Small intestine (tissue), 7 donors: ENCODE measurements around the gene FOXL3. TPM values are rescaled to one million over a fixed set of nuclear protein-coding genes. Genes with fewer than 3 reads are reported as not detected.

Experiments used
- DNase-seq, 2 donors: peaks; one replicate each; pipeline versions ENCODE4 v3.0.0 to v3.0.0-alpha.2; 2013
- FAIRE-seq: peaks from 2 replicates; lab custom pipeline; 2012; peaks lifted over from hg19 to GRCh38; lab: Jason Lieb, UNC
- H3K27ac ChIP-seq, 3 donors: one replicate each; pipeline ENCODE4 v1.5.1; 2013; ENCODE audit warnings: low read length in 2 of 3, mild to moderate bottlenecking in 2 of 3, control low read depth in 1 of 3, inconsistent platforms in 1 of 3, low read depth in 1 of 3, moderate library complexity in 1 of 3
- H3K27me3 ChIP-seq, 3 donors: one replicate each; pipeline ENCODE4 v1.6.1; 2013; ENCODE audit warnings: low read length in 3 of 3, inconsistent platforms in 1 of 3; ENCODE audit not compliant: control insufficient read depth in 3 of 3, insufficient read depth in 3 of 3
- H3K36me3 ChIP-seq, 3 donors: one replicate each; pipeline ENCODE4 v1.6.1; 2013; ENCODE audit warnings: low read length in 3 of 3, inconsistent platforms in 1 of 3, low read depth in 1 of 3, mild to moderate bottlenecking in 1 of 3, moderate library complexity in 1 of 3; ENCODE audit not compliant: control insufficient read depth in 3 of 3, insufficient read depth in 2 of 3
- H3K4me1 ChIP-seq, 3 donors: one replicate each; pipeline ENCODE4 v1.6.1; 2013; ENCODE audit warnings: low read length in 2 of 3, inconsistent platforms in 1 of 3, low read depth in 1 of 3, mild to moderate bottlenecking in 1 of 3, moderate library complexity in 1 of 3; ENCODE audit not compliant: control insufficient read depth in 3 of 3, insufficient read depth in 2 of 3
- H3K4me3 ChIP-seq, 3 donors: one replicate each; pipeline ENCODE4 v1.5.1; 2013; ENCODE audit warnings: low read length in 3 of 3, control low read depth in 1 of 3, inconsistent platforms in 1 of 3, low read depth in 1 of 3, mild to moderate bottlenecking in 1 of 3, moderate library complexity in 1 of 3
- H3K9me3 ChIP-seq, 2 donors: one replicate each; pipeline ENCODE4 v1.6.1; 2013; ENCODE audit warnings: low read depth in 1 of 2, low read length in 1 of 2; ENCODE audit not compliant: control insufficient read depth in 2 of 2, insufficient read depth in 1 of 2
- WGBS, 3 donors: extraction: QIAGEN DNeasy Blood & Tissue Kit; methylation state at CpG; one replicate each; pipeline ENCODE4 v1.1.7; 2013; 5-methylcytosine and 5-hydroxymethylcytosine counted together
- polyA plus RNA-seq, 4 donors: library from polyadenylated mRNA; stranded (reverse) in 3 of 4; unstranded in 1 of 4; fragments of 200-250 nt in 3 of 4; fragments of 120-200 nt in 1 of 4; gene quantifications; one replicate each; pipeline versions ENCODE4 v1.2.1 to v1.2.3, GENCODE V29; 2013
- donor health status: healthy with polysubstance abuse.
- donor health status: control.
- donor health status: control.
- donor health status: Bipolar disorder and iron deficiency.
- donor health status: healthy.

FOXL3 gene
- polyA plus RNA-seq, 4 donors = 1.7 TPM; not detected in 3

DNA sequence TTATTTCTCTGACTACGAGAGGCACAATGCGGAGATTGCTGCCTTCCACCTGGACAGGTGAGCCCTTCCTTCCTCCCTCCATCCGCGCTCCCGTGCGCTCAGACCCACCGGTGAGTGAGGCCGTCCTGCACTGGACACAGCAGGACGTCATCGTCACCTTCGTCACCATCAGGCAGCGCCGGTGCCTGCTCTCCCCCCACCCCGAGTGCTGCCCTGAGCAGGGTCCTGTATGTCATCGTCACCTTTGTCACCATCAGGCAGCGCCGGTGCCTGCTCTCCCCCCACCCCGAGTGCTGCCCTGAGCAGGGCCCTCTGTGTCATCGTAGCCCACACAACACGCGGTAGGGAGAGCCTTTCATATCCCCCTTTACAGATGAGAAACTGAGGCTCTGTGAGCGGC is 43.5 kb upstream of the FOXL3 start:
- no peaks in the 10 kb centered on the region for H3K9me3 ChIP-seq
- no peaks in the 10 kb centered on the region for H3K27me3 ChIP-seq
- peak overlapping the region in 1 of 3 donors; percentile 90 for H3K27ac ChIP-seq
- H3K4me3 ChIP-seq = no peak overlapping the region
- FAIRE-seq = no peak
- WGBS, 3 donors = 85 to 91% (median 87%) methylated on average over 22 of the region's 22 CpGs
- no peak for DNase-seq
- H3K36me3 ChIP-seq = peaks cover 2 to 93% (median 5%) of the 10 kb centered on the region in 3 donors
- H3K4me1 ChIP-seq = peaks cover 0 to 30% (median 0%) of the 10 kb centered on the region in 3 donors

DNA sequence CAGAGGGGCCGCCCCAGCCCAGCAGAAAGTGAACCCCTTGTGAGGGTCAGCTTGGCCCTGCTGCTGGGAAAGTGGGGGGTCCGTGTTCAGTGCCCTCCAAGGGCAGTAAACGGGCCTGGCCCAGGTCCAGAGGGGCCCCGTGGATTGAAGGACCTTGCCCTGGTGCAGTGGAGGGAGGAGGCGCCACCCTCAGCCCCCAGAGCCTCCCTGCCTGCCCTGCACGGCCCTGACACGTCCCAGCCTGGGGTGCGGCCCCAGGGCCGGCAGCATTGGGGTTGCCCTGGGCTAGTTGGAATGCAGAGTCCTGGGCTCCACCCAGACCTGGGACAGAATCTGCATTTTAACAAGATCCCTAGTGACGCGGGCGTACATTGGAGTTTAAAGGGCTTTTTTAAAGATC is 42.8 kb upstream of the FOXL3 start:
- Histone ChIP-seq H3K36me3 (peaks cover 2 to 93% (median 5%) of the 10 kb centered on the region in 3 donors), H3K27ac (peak overlapping the region in 1 of 3 donors; percentile 90)

GRCh38 chr7:247636-248035 is 42.3 kb upstream of the FOXL3 start:
- Histone ChIP-seq H3K27ac (peak overlapping the region in 1 of 3 donors; percentile 90), H3K9me3 (no peaks in the 10 kb centered on the region), H3K4me3 (no peak overlapping the region), H3K4me1 (peaks cover 0 to 30% (median 0%) of the 10 kb centered on the region in 3 donors), H3K27me3 (no peaks in the 10 kb centered on the region), H3K36me3 (peaks cover 2 to 94% (median 7%) of the 10 kb centered on the region in 3 donors)
- FAIRE-seq = no peak
- WGBS, 3 donors = 60 to 66% (median 61%) methylated on average over 16 of the region's 16 CpGs
- no peak for DNase-seq

More for the DNA sequence above, 42.8 kb upstream of the FOXL3 start:
- H3K9me3 ChIP-seq = no peaks in the 10 kb centered on the region
- WGBS, 3 donors = 31 to 65% (median 52%) methylated on average over 11 to 12 of the region's 12 CpGs
- H3K4me3 ChIP-seq = no peak overlapping the region
- H3K4me1 ChIP-seq = peaks cover 0 to 30% (median 0%) of the 10 kb centered on the region in 3 donors
- FAIRE-seq (no peak), DNase-seq (peak in 1 of 2 donors; percentile 92)
- no peaks in the 10 kb centered on the region for H3K27me3 ChIP-seq

DNA sequence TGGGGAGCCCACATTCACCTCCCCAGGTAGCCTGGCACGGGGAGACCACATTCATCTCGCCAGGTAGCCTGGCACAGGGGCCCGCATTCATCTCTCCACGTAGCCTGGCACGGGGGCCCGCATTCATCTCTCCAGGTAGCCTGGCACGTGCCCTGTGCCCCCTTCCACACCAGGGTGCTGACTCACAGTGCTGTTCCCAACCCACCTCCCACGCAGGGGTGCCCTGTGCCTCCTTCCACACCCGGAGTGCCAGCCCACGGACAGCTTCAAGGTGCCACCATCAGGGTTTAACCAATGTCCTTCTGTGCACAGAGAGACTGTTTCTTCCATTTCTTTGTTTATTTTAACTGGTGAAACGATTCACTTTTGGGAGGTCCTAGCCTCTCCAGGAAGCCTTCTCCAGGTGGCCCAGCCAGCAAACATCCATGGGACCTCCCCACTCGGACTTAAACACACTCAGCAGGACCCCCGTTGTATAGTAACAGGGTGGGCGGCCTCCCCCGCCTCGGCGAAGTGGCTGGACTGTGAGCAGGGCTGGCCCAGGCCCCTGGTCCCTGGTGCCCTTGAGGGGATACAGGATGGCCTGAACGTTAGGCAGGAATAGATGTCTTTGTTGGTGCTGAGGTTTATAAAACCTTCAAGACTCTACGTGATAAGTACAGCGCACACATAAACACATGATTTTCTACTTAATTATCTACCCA is 41.1 kb upstream of the FOXL3 start:
- peaks cover 2 to 100% (median 9%) of the 10 kb centered on the region in 3 donors for H3K36me3 ChIP-seq
- WGBS, 3 donors = 84 to 88% (median 86%) methylated on average over 20 of the region's 20 CpGs
- FAIRE-seq (no peak), DNase-seq (no peak)
- no peak overlapping the region for H3K4me3 ChIP-seq
- no peak overlapping the region for H3K27ac ChIP-seq
- peaks cover 0 to 30% (median 0%) of the 10 kb centered on the region in 3 donors for H3K4me1 ChIP-seq
- H3K9me3 ChIP-seq = no peaks in the 10 kb centered on the region
- H3K27me3 ChIP-seq = no peaks in the 10 kb centered on the region

- Histone ChIP-seq H3K4me1 (peaks cover 0 to 30% (median 0%) of the 10 kb centered on the region in 3 donors), H3K4me3 (no peak overlapping the region), H3K27me3 (no peaks in the 10 kb centered on the region), H3K36me3 (peaks cover 6 to 100% (median 8%) of the 10 kb centered on the region in 3 donors), H3K27ac (no peak overlapping the region), H3K9me3 (no peaks in the 10 kb centered on the region)
- DNase-seq = no peak
- no peak for FAIRE-seq
- WGBS, 3 donors = 87 to 89% (median 88%) methylated on average over 12 of the region's 12 CpGs
Observed at GRCh38 chr7:249989-250388, 40.0 kb upstream of the FOXL3 start.

- peaks cover 0 to 26% (median 0%) of the 10 kb centered on the region in 3 donors for H3K4me1 ChIP-seq
- FAIRE-seq (no peak), DNase-seq (no peak)
- peaks cover 6 to 99% (median 8%) of the 10 kb centered on the region in 3 donors for H3K36me3 ChIP-seq
- H3K9me3 ChIP-seq = no peaks in the 10 kb centered on the region
- no peak overlapping the region for H3K4me3 ChIP-seq
- WGBS, 3 donors = 88 to 93% (median 89%) methylated on average over 15 of the region's 15 CpGs
- no peak overlapping the region for H3K27ac ChIP-seq
- H3K27me3 ChIP-seq = no peaks in the 10 kb centered on the region
Observed at GRCh38 chr7:250523-250922, 39.4 kb upstream of the FOXL3 start.

- Histone ChIP-seq H3K27ac (no peak overlapping the region), H3K27me3 (no peaks in the 10 kb centered on the region), H3K9me3 (no peaks in the 10 kb centered on the region), H3K36me3 (peaks cover 6 to 99% (median 10%) of the 10 kb centered on the region in 3 donors), H3K4me3 (no peak overlapping the region), H3K4me1 (peaks cover 0 to 22% (median 0%) of the 10 kb centered on the region in 3 donors)
- DNase-seq (no peak), FAIRE-seq (no peak)
- 93 to 95% (median 94%) methylated on average over 20 of the region's 20 CpGs for WGBS, 3 donors
Observed at GRCh38 chr7:251005-251404, 39.0 kb upstream of the FOXL3 start.

DNA sequence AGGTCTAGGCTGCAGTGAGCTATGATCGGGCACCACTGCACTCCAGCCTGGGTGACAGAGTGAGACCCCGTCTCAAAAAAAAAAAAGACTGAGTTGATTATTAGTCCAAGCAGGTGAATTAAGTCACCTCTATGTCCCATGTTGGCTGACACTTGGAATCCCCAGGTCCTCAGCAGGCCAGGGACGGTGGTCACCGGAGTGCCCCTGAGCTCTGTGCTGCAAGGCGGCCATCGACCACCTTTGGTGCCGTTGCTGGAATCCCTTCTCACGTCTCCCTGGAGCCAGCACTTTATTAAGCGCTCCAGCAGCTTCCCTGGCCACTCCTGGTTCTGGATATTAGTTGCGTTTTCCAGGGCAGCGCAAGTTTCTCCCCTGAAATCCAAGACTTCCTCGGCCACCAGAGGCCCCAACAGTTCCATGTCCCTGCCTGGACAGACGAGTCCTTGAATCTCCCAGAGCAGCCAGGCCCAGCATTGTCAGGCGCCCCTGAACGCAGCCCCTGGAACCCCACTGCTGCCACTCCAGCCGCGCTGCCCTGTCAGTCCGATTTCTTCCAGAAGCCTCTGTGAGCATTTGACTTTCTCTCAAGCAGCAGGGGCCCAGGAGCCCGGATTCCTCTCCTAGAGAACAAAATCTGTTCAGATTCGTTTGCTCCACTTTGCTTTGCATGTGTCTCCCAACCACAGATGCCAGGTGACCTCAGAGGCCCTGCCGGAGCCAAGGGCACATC is 38.4 kb upstream of the FOXL3 start:
- no peak overlapping the region for H3K27ac ChIP-seq
- peaks cover 0 to 16% (median 0%) of the 10 kb centered on the region in 3 donors for H3K4me1 ChIP-seq
- H3K27me3 ChIP-seq = no peaks in the 10 kb centered on the region
- no peak overlapping the region for H3K4me3 ChIP-seq
- 87 to 90% (median 88%) methylated on average over 21 of the region's 21 CpGs for WGBS, 3 donors
- H3K9me3 ChIP-seq = no peaks in the 10 kb centered on the region
- peaks cover 9 to 99% (median 11%) of the 10 kb centered on the region in 3 donors for H3K36me3 ChIP-seq
- DNase-seq (no peak), FAIRE-seq (no peak)
